ENCODE data around the gene DPYD. TPM values are rescaled to one million over a fixed set of nuclear protein-coding genes. Genes with fewer than 3 reads are reported as not detected.

The DPYD gene
- total and polyA plus RNA-seq, 11 donors, result 2.6 to 38.4 (median 7.8) TPM

DNA sequence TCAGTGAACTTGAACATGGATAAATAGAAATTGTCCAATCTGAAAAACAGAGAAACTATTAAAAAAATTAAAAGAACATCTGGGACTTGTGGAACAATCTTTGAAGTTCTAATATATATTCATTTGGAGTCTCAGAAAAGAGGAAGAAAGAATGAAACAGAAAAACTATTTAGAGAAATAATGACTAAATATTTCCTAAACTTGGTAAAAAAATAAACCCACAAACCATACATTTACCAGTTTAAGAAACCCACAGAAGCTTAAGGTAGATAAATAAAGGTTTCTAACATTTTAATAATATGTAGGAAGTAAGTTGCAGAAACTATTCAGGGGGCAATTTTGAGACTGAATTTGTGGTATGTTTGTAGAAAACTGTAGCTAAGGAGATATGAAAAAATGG is 761.5 kb downstream of the DPYD start:
- intact Hi-C loops (cut with DNase I), result no loop called here
- H3K4me1 ChIP-seq, result peaks cover 0 to 8% (median 2%) of the 10 kb centered on the region in 12 donors
- no peaks in the 10 kb centered on the region for H3K36me3 ChIP-seq
- H3K4me3 ChIP-seq, result no peak overlapping the region
- no peak for DNase-seq
- no peaks in the 10 kb centered on the region for H3K27me3 ChIP-seq
- H3K9me3 ChIP-seq, result peaks cover 0 to 12% (median 0%) of the 10 kb centered on the region in 12 donors
- TF ChIP-seq, protein P1, sequence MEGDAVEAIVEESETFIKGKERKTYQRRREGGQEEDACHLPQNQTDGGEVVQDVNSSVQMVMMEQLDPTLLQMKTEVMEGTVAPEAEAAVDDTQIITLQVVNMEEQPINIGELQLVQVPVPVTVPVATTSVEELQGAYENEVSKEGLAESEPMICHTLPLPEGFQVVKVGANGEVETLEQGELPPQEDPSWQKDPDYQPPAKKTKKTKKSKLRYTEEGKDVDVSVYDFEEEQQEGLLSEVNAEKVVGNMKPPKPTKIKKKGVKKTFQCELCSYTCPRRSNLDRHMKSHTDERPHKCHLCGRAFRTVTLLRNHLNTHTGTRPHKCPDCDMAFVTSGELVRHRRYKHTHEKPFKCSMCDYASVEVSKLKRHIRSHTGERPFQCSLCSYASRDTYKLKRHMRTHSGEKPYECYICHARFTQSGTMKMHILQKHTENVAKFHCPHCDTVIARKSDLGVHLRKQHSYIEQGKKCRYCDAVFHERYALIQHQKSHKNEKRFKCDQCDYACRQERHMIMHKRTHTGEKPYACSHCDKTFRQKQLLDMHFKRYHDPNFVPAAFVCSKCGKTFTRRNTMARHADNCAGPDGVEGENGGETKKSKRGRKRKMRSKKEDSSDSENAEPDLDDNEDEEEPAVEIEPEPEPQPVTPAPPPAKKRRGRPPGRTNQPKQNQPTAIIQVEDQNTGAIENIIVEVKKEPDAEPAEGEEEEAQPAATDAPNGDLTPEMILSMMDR (IDR thresholded peaks at IDR 0.05), result no peak
- no peak for TF ChIP-seq POLR2A (IDR thresholded peaks at IDR 0.05)
- ATAC-seq, result no peak
- H3K27ac ChIP-seq, result no peak overlapping the region

DNA sequence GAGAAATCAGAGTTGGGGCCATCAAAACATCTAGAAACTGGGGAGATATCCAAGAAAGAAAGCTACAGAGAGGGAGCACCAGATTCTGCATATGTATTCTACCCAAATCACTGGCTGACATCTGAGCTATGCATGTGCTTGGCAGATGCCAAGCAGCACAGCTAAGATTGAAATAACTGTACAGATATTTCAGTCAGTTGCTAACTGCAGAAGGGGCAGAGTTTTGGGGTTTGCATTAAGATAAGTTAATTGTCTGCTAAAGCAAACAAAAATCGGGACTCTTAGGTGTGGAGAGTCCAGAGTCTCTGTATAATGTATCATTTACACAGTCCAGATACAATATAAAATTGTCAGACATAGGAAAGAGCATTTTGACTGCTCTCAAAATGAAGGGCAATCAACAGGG is 762.1 kb downstream of the DPYD start:
- no peaks in the 10 kb centered on the region for H3K27me3 ChIP-seq
- intact Hi-C loops (cut with DNase I), result no loop called here
- H3K9me3 ChIP-seq, result peaks cover 0 to 8% (median 0%) of the 10 kb centered on the region in 12 donors
- WGBS, 4 donors, result 59 to 75% (median 70%) methylated on average over 1 of the region's 1 CpG
- no peak overlapping the region for H3K4me3 ChIP-seq
- H3K36me3 ChIP-seq, result no peaks in the 10 kb centered on the region
- no peak overlapping the region for H3K27ac ChIP-seq
- TF ChIP-seq POLR2A (IDR thresholded peaks at IDR 0.05), result no peak
- TF ChIP-seq, protein P1 (IDR thresholded peaks at IDR 0.05), result no peak
- DNase-seq (no peak), ATAC-seq (no peak)
- peaks cover 0 to 8% (median 2%) of the 10 kb centered on the region in 12 donors for H3K4me1 ChIP-seq

DNA sequence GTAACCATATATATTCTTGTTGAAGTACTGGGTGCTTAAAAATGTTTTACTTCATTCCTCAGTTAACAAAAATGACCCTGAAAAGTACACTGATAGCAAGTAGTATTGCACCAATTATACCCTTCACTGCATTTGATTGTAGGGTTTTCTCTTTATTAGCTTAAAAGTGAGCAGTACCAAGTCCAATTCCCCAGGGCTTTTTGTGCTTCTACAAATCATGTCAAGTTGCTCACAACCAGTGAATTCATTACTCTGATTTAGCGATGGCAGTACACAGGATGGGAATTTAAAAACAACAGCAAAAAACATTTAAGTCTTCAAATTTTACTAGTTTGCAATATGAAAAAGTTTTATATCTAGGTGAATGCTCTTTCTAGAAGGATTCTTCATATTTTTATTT is 762.8 kb downstream of the DPYD start:
- TF ChIP-seq, protein P1 (IDR thresholded peaks at IDR 0.05), result no peak
- no peak for TF ChIP-seq POLR2A (IDR thresholded peaks at IDR 0.05)
- Histone ChIP-seq H3K9me3 (peaks cover 0 to 4% (median 0%) of the 10 kb centered on the region in 12 donors), H3K27me3 (no peaks in the 10 kb centered on the region), H3K36me3 (no peaks in the 10 kb centered on the region), H3K4me1 (peaks cover 0 to 8% (median 2%) of the 10 kb centered on the region in 12 donors), H3K27ac (no peak overlapping the region), H3K4me3 (no peak overlapping the region)
- ATAC-seq, result no peak
- no peak for DNase-seq
- intact Hi-C loops (cut with DNase I), result no loop called here
- WGBS, 4 donors, result 43 to 95% (median 90%) methylated on average over 1 of the region's 1 CpG

DNA sequence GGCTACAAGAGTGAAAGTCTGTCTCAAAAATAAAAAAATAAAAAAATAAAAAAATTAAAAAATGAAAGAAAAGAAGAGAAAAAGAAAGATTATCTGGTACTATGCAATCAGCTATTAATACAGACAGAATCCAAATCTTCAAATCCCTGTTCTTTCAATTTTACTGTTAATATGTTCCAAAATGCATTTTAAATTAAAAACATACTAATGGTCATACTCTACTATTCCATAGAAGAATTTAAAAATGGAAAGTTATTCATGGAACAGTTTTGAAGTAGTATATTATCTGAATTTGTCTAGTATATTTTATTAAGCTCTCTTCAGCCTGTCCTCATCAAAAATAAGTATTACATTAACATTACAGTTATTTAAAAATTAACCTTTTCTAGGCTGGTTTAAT is 769.2 kb downstream of the DPYD start:
- TF ChIP-seq, protein P1 (IDR thresholded peaks at IDR 0.05), result no peak
- no peak for TF ChIP-seq POLR2A (IDR thresholded peaks at IDR 0.05)
- Histone ChIP-seq H3K27ac (no peak overlapping the region), H3K36me3 (peaks cover 0 to 6% (median 0%) of the 10 kb centered on the region in 9 donors), H3K27me3 (no peaks in the 10 kb centered on the region), H3K9me3 (peaks cover 0 to 4% (median 0%) of the 10 kb centered on the region in 12 donors), H3K4me1 (no peaks in the 10 kb centered on the region), H3K4me3 (no peak overlapping the region)
- intact Hi-C loops (cut with DNase I), result no loop called here
- no peak for DNase-seq
- ATAC-seq, result no peak
